ENCODE data around the gene DARS1.

DARS1 gene

GRCh38 chr2:135985018-135985825, at the start of gene DARS1:
Gene DARS1, minus strand, starts transcription at chr2:135985626. Its CDS starts 158 bp downstream, at chr2:135985468.
- peak; percentile 79 for DNase-seq

DNA sequence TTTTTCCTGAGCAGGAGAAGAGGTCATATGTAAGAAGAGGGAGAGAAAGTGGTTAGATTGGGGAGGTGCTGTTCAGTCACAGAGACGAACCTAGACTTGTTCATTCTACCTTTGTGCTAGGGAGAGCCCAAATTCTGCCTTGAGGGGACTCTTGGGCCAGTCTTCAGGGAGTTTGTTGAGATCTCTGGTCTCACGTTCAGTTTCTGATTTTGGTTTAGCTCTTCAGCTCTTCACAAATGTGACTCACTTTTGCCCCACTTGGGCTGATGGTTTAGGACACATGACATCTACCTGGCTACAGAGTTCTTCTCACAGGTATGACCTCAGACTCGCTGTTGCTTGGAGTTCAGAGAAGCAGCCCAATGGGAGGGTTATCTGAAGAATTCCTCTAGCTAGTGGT, 49.2 kb upstream of the DARS1 start:
- no peak for DNase-seq

DNA sequence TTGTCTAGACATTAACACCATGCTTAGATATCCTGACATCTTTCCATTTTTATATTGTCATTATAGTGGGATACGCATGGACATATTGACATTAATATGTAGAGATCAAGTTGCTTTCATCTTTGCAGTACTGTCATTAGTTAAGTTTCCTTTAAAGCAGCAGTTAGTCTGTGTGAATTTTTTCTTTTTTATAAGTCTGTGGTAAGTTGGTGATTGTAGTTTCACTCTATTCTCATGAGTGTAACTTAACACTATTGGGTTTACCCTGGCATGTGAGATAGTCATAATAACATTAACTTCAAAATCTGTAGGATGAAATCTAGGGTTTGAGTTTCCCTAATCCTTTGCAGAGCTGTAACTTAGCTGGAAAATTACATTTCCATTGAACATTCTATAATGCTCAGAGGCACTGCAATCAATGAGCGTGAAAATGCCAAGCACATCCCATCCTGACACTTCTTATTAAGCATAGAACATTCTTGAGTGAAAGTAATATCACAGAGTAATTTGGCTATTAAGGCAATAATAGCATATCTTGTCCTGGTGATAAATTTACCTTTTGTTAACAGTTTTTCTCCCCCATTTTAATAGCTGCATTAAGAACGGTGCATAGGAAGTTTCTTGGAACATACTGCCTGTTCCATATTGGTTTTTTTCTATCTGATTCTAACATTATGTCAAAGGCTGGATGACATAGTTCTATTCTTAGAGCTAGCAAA, 47.5 kb upstream of the DARS1 start:
- DNase-seq, result no peak

GRCh38 chr2:136032192-136032591, 46.8 kb upstream of the DARS1 start:
- DNase-seq, result no peak

- no peak for DNase-seq
Measured at GRCh38 chr2:136031711-136032110, 46.3 kb upstream of the DARS1 start.

- DNase-seq, result no peak
Measured at GRCh38 chr2:136030406-136030805, 45.0 kb upstream of the DARS1 start.

DNA sequence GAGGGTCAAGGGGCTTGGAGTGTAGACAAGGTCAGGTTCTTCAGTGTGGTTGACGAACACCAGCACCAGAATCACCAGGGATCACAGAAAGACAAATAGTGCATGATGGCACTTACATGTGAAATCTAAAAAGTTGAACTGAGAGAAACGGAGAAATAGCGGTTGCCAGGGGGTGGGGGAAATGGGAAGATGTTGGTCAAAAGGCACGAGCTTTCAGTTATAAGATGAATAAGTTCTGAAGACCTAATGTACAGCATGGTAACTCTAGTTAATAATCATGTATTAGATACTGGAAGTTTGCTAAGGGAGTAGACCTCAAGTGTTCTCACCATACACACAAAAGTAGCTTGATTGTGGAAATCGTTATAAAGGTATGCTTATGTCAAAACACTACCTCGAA, 43.7 kb upstream of the DARS1 start:
- no peak for DNase-seq

DNA sequence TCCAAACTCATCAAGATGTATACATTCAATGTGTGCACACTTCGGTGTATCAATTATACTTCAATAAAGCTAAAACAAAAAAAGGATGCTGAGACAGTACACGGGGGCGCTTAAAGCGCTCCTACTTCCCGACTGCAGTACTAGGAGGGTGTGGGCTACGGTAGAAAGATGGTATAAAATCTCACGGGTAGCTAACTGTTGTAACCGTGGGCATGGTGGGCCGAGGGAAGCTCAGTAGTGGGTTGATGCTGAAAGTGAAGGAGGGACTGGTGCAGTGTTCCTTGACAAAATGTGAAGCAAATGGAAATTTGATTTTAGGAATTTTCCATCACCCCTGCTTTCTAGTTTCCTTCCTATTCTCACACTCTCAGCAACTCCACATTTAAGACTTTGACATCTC, 42.6 kb upstream of the DARS1 start:
- no peak for DNase-seq

GRCh38 chr2:136027112-136027511, 41.7 kb upstream of the DARS1 start:
- no peak for DNase-seq

GRCh38 chr2:136025057-136025973, 39.9 kb upstream of the DARS1 start:
- peak; percentile 25 for DNase-seq

DNA sequence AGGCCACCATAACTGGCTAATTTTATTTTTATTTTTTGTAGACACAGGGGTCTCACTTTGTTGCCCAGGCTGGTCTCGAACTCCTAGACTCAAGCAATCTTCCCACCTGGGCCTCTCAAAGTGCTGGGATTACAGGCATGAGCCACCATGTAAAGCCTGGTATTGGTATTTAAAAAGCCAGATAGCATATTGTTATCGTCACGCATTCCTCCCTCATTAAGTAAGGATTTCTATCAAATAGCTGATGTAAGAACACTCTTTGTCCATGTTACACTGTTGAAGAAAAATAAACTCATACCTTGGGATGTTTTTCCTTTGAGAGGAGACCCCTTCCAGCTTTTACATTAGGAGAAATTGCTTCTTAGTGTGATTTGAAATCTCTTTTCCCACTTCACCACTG, 39.2 kb upstream of the DARS1 start:
- no peak for DNase-seq

GRCh38 chr2:136024185-136024584, 38.8 kb upstream of the DARS1 start:
- DNase-seq, result no peak

DNA sequence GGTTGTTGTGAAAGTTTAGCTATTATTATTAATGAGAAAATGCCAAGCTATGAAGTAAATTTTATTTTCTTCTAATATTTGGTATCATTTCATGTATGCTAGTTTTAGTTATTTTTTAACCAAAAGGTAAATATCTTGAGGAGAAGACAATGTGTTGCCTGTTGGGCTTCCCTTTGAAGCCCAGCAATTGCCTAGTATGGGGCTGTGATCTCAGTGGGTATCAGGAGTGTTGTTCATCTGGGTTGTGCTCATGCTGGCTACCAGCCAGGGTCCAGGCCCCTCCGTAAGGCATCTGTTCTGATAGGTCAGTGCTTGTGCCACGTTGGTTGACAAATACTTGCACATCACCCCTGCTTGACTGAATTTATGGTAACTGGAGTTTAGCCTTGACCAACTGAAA, 38.0 kb upstream of the DARS1 start:
- DNase-seq, result no peak

DNA sequence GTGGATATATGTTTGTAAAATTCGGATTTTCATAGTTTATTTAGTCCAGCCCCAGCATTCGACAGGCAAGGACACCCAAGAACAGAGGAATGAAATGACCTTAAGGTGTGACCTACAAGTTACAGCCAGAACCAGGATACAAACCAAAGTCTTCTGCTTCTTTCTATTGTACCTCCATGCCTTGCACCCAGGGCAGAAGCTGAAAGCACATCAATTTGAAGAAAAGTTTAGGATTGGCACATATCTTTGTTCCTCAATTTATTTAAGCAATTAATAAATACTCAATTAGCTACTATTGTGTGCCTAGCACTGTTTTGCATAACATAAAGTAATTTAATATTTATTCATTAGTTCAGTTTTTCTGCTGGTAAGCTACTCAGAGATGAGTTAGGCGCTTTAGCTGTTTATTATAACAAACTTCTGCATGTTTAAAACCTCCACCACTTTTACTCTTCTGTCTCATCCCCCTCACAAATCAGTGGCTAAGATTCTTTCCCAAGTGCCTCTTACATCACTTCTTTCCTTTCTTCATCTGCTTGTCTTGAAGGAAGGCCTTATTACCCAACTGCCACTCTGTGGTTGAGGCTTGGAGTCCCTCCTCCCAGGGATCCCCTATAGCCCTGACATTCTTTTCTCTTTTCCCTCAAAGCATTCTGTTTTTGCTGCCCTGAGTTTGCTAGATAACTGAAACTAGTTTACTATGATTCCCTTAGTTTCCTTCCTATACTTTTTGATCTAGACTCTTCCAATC, 37.1 kb upstream of the DARS1 start:
- DNase-seq, result no peak

DNA sequence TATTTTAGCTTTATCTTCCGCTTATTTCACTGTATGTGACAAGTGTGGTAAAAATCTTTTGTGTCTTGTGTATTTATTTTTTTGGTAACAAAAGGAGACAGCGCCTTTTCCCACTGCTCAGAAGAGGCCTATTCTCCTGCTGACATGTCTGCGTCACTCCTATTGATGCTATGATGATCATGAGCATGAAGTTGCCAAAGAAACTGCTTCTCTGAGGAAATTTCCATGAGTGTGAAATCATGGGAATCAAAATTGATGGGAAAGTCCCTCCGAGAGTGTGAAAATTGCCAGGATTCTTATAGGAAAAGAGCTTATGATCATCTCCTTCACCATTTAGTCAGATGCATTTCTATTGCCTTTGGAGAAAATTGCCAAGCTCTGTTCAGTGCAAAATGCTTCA, 36.5 kb upstream of the DARS1 start:
- DNase-seq, result no peak

- no peak for DNase-seq
Measured at GRCh38 chr2:136021406-136021805, 36.0 kb upstream of the DARS1 start.

DNA sequence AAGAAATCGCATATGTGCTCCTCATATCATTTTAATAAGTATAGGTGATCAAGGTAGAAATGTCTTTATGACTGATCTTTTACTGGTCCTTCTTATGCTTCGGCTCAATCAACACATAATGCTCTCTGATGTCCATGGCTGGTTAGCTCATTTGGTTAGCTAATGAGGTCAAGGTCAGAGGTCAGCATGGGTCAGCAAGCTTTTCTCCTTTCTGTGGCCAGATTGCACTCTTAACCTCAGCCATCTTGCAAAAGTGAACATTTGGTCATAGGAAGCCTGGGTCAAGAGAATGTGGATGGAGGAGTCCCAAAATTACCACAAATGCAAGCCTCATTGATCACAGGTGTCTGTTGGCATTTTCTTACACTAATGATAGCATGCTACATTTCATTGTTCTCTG, 35.4 kb upstream of the DARS1 start:
- DNase-seq, result no peak

- no peak for DNase-seq
Measured at GRCh38 chr2:136019825-136020224, 34.4 kb upstream of the DARS1 start.

- DNase-seq, result no peak
Measured at GRCh38 chr2:136019306-136019705, 33.9 kb upstream of the DARS1 start.

DNA sequence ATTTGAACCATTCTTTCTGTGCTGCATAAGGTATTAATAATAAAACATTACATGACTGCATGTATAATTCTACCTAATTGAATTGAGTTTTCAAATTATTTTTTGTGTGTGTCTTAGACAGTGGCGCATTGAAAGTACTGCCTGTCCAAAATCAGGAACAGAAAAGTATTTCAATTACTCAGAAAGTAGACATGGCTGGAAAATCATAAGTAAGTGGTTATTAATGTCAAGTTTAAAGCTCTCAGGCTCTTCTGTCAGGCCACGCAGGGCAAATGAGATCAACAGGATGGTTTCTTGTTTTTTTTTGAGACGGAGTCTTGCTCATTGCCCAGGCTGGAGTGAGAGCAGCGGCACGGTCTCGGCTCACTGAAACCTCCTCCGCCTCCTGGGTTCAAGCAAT, 32.4 kb upstream of the DARS1 start:
- no peak for DNase-seq

- no peak for DNase-seq
Measured at GRCh38 chr2:136016836-136017235, 31.4 kb upstream of the DARS1 start.

DNA sequence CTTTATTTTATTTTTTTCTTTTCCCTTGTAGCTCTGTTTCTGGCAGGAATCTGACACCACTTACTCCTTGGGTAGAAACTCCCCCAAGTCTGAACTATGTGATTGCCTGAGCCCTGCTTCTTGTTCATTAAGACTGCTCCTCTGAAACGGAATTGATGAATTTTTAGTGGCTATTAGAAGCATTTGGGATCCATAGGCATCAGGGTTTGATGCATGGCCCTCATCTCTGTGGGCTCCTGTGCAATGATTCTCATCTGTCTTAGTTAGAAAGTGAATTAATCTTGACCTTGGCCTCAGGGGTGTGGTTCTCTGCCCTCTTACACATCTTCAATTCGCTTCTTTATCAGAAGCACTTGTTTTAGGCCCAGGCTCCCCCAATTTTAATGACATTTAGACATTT, 31.0 kb upstream of the DARS1 start:
- DNase-seq, result no peak

GRCh38 chr2:136015699-136016098, 30.3 kb upstream of the DARS1 start:
- DNase-seq, result no peak
